HS-27A (cell line): ENCODE measurements around the gene FAHD2B.
"Not testable (repeated sequence)": the region's sequence is repeated elsewhere in the genome, so short reads cannot be mapped to it uniquely, and the experiment has no call there.

Source experiments
- DNase-seq: peaks from one replicate; pipeline ENCODE4 v3.0.0-alpha.2; 2012; ENCODE audit warnings: low read depth, missing footprints

FAHD2B gene

GRCh38 chr2:97094772-97095611 is at the start of gene FAHD2B:
TSS of gene FAHD2B (minus strand) at chr2:97094882. CDS start at chr2:97091706, 3,176 bp downstream.
- DNase-seq: peak; percentile 3

GRCh38 chr2:97144016-97144415 is 49.3 kb upstream of the FAHD2B start:
- not testable (repeated sequence) for DNase-seq

GRCh38 chr2:97129090-97129489 is 34.4 kb upstream of the FAHD2B start:
- not testable (repeated sequence) for DNase-seq

GRCh38 chr2:97113882-97114255 is 19.2 kb upstream of the FAHD2B start:
- DNase-seq: not testable (repeated sequence)

- DNase-seq: peak; percentile 63
Observed at GRCh38 chr2:97113050-97113881, 18.6 kb upstream of the FAHD2B start, which contains the start of gene ANKRD36. TSS of gene ANKRD36 (plus strand) at chr2:97113153. CDS start at chr2:97113740, 587 bp downstream.

- peak; percentile 30 for DNase-seq
Observed at GRCh38 chr2:97112320-97113049, 17.8 kb upstream of the FAHD2B start.

- not testable (repeated sequence) for DNase-seq
Observed at GRCh38 chr2:97111246-97111645, 16.6 kb upstream of the FAHD2B start.

GRCh38 chr2:97106878-97107277 is 12.2 kb upstream of the FAHD2B start:
- DNase-seq: not testable (repeated sequence)

GRCh38 chr2:97098786-97099372 is 4.2 kb upstream of the FAHD2B start:
- not testable (repeated sequence) for DNase-seq

GRCh38 chr2:97095661-97096060 is 979 bp upstream of the FAHD2B start:
- no peak for DNase-seq

GRCh38 chr2:97093983-97094771 is 505 bp downstream of the FAHD2B start:
- not testable (repeated sequence) for DNase-seq

GRCh38 chr2:97092946-97093345 is 1.7 kb downstream of the FAHD2B start:
- not testable (repeated sequence) for DNase-seq

GRCh38 chr2:97088706-97089105 is 6.0 kb downstream of the FAHD2B start:
- DNase-seq: not testable (repeated sequence)

- not testable (repeated sequence) for DNase-seq
Observed at GRCh38 chr2:97085093-97085492, 9.6 kb downstream of the FAHD2B start.

GRCh38 chr2:97083516-97083915 is 11.2 kb downstream of the FAHD2B start:
- not testable (repeated sequence) for DNase-seq

GRCh38 chr2:97082206-97082605 is 12.5 kb downstream of the FAHD2B start:
- not testable (repeated sequence) for DNase-seq

- DNase-seq: not testable (repeated sequence)
Observed at GRCh38 chr2:97080855-97081254, 13.8 kb downstream of the FAHD2B start.

- DNase-seq: not testable (repeated sequence)
Observed at GRCh38 chr2:97077213-97077612, 17.5 kb downstream of the FAHD2B start.

- not testable (repeated sequence) for DNase-seq
Observed at GRCh38 chr2:97070915-97071314, 23.8 kb downstream of the FAHD2B start.

GRCh38 chr2:97068722-97069121 is 26.0 kb downstream of the FAHD2B start:
- not testable (repeated sequence) for DNase-seq

- no peak for DNase-seq
Observed at GRCh38 chr2:97068074-97068473, 26.6 kb downstream of the FAHD2B start.
